Sigmoid colon (tissue), 4 donors: ENCODE data around the gene FLII.

Experiments used
- EP300 ChIP-seq, 4 donors: sonication (generic); formaldehyde crosslinking; IDR thresholded peaks; one replicate each; pipeline ENCODE4 v1.6.1; 2017; ENCODE audit warnings: antibody characterized with exemption in 4 of 4
- POLR2A ChIP-seq, 2 donors: fragments of 450-650 bp; IDR thresholded peaks; one replicate each; pipeline ENCODE4 v1.6.1; 2016; ENCODE audit warnings: antibody characterized with exemption in 2 of 2, mild to moderate bottlenecking in 2 of 2, moderate library complexity in 2 of 2
- POLR2AphosphoS5 ChIP-seq, 4 donors: sonication (generic); formaldehyde crosslinking; IDR thresholded peaks; one replicate each; pipeline ENCODE4 v1.6.1; 2017; ENCODE audit warnings: antibody characterized with exemption in 4 of 4
- TF ChIP-seq, protein P1 (sequence below), 4 experiments: fragments of 450-650 bp in 3 of 4; fragments of 200-600 bp in 1 of 4; IDR thresholded peaks; one replicate each; pipeline ENCODE4 v1.5.1; 2016 to 2019; ENCODE audit warnings: antibody characterized with exemption in 4 of 4, mild to moderate bottlenecking in 3 of 4, moderate library complexity in 2 of 4

DNA sequence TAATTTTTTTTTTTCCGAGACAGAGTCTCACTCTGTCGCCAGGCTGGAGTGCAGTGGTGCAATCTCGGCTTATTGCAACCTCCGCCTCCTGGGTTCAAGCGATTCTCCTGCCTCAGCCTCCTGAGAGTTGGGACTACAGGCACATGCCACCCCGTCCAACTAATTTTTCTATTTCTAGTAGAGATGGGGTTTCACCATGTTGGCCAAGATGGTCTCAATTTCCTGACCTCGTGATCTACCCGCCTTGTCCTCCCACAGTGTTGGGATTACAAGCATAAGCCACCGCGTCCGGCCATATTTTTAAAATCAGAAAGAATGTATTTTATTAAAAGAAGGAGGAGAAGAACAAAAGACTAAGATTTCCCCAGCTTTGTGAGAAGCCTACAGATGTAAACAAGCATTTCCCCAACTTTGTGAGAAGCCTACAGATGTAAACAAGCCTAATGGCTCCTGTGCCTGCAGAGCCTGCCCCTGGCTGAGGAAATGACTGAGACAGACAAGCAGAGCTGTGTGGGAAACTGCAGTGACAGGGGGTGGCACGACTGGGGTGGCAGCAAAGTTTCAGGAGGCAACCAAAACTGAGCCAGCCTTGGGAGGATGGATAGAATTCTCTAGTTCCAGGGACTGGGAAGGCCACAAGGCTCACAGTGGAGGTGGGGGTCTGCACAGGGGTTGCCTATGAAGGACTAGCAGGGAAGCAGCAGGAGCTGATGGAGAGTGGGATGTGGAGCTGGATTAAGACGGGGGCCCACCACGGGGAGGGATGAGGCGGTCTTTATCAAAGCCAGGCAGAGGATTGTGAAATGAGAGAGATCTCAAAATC is 33.4 kb upstream of the FLII start:
- TF ChIP-seq POLR2A (IDR thresholded peaks at IDR 0.05) (no peak), POLR2AphosphoS5 (IDR thresholded peaks at IDR 0.05) (no peak), EP300 (IDR thresholded peaks at IDR 0.05) (no peak)
- TF ChIP-seq, protein P1, sequence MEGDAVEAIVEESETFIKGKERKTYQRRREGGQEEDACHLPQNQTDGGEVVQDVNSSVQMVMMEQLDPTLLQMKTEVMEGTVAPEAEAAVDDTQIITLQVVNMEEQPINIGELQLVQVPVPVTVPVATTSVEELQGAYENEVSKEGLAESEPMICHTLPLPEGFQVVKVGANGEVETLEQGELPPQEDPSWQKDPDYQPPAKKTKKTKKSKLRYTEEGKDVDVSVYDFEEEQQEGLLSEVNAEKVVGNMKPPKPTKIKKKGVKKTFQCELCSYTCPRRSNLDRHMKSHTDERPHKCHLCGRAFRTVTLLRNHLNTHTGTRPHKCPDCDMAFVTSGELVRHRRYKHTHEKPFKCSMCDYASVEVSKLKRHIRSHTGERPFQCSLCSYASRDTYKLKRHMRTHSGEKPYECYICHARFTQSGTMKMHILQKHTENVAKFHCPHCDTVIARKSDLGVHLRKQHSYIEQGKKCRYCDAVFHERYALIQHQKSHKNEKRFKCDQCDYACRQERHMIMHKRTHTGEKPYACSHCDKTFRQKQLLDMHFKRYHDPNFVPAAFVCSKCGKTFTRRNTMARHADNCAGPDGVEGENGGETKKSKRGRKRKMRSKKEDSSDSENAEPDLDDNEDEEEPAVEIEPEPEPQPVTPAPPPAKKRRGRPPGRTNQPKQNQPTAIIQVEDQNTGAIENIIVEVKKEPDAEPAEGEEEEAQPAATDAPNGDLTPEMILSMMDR (IDR thresholded peaks at IDR 0.05) = no peak
